GM18909 (cell line): ENCODE results near the gene MMRN1.

Experiments used
- ATAC-seq: cut with Tn5 transposase; IDR thresholded peaks from one replicate; pipeline ENCODE4 v1.9.1; 2021; ENCODE audit warnings: mild to moderate bottlenecking; ENCODE audit not compliant: unreplicated experiment, poor library complexity

The MMRN1 gene

GRCh38 chr4:89992744-89993143 lies 98.1 kb downstream of the MMRN1 start:
- ATAC-seq = no peak

GRCh38 chr4:89994176-89994873 lies 99.7 kb downstream of the MMRN1 start:
- no peak for ATAC-seq

- ATAC-seq = no peak
Measured at GRCh38 chr4:89995006-89995405, 100.4 kb downstream of the MMRN1 start.

GRCh38 chr4:89995814-89996213 lies 101.2 kb downstream of the MMRN1 start:
- ATAC-seq = no peak

- no peak for ATAC-seq
Measured at GRCh38 chr4:89997171-89997704, 102.6 kb downstream of the MMRN1 start.

GRCh38 chr4:89998469-89999011 lies 103.9 kb downstream of the MMRN1 start:
- no peak for ATAC-seq

- ATAC-seq = no peak
Measured at GRCh38 chr4:90001023-90001422, 106.4 kb downstream of the MMRN1 start.

- no peak for ATAC-seq
Measured at GRCh38 chr4:90002441-90003062, 107.9 kb downstream of the MMRN1 start.
